Measurements from ENCODE around the gene CD40LG. TPM values are rescaled to one million over a fixed set of nuclear protein-coding genes. Genes with fewer than 3 reads are reported as not detected.

CD40LG gene
- total RNA-seq, 4 donors from 2014 or later, result 0.21 TPM; not detected in 3

- no peak for DNase-seq
- Histone ChIP-seq H3K36me3 (no peaks in the 10 kb centered on the region), H3K9me3 (no peaks in the 10 kb centered on the region), H3K4me3 (no peak overlapping the region), H3K27ac (no peak overlapping the region), H3K4me1 (no peaks in the 10 kb centered on the region), H3K27me3 (no peaks in the 10 kb centered on the region)
- TF ChIP-seq POLR2A (IDR thresholded peaks at IDR 0.05) (no peak), CTCF (IDR thresholded peaks at IDR 0.05) (no peak)
- intact Hi-C loops (cut with DNase I; ENCODE audit: low total_unique reads), result no loop called here
These were observed 22.7 kb upstream of the CD40LG start for GRCh38 chrX:136625246-136625645.

- no peak overlapping the region for H3K4me3 ChIP-seq
- DNase-seq, result no peak
- H3K27ac ChIP-seq, result no peak overlapping the region
- no peaks in the 10 kb centered on the region for H3K36me3 ChIP-seq
- H3K27me3 ChIP-seq, result no peaks in the 10 kb centered on the region
- intact Hi-C loops (cut with DNase I; ENCODE audit: low total_unique reads), result no loop called here
- no peaks in the 10 kb centered on the region for H3K4me1 ChIP-seq
- TF ChIP-seq POLR2A (IDR thresholded peaks at IDR 0.05), result no peak
- no peak for TF ChIP-seq CTCF (IDR thresholded peaks at IDR 0.05)
- no peaks in the 10 kb centered on the region for H3K9me3 ChIP-seq
These were observed 21.7 kb upstream of the CD40LG start for GRCh38 chrX:136626237-136626636.

GRCh38 chrX:136626891-136627290, 21.1 kb upstream of the CD40LG start:
- H3K36me3 ChIP-seq, result no peaks in the 10 kb centered on the region
- no peaks in the 10 kb centered on the region for H3K27me3 ChIP-seq
- no peak for DNase-seq
- intact Hi-C loops (cut with DNase I; ENCODE audit: low total_unique reads), result no loop called here
- no peaks in the 10 kb centered on the region for H3K9me3 ChIP-seq
- no peaks in the 10 kb centered on the region for H3K4me1 ChIP-seq
- no peak overlapping the region for H3K27ac ChIP-seq
- H3K4me3 ChIP-seq, result no peak overlapping the region
- no peak for TF ChIP-seq POLR2A (IDR thresholded peaks at IDR 0.05)
- TF ChIP-seq CTCF (IDR thresholded peaks at IDR 0.05), result no peak

GRCh38 chrX:136627409-136627808, 20.5 kb upstream of the CD40LG start:
- H3K9me3 ChIP-seq, result no peaks in the 10 kb centered on the region
- H3K36me3 ChIP-seq, result no peaks in the 10 kb centered on the region
- H3K27me3 ChIP-seq, result no peaks in the 10 kb centered on the region
- intact Hi-C loops (cut with DNase I; ENCODE audit: low total_unique reads), result no loop called here
- no peak overlapping the region for H3K27ac ChIP-seq
- TF ChIP-seq POLR2A (IDR thresholded peaks at IDR 0.05) (no peak), CTCF (IDR thresholded peaks at IDR 0.05) (no peak)
- no peak overlapping the region for H3K4me3 ChIP-seq
- H3K4me1 ChIP-seq, result no peaks in the 10 kb centered on the region
- no peak for DNase-seq

GRCh38 chrX:136629084-136629750, 18.7 kb upstream of the CD40LG start:
- Histone ChIP-seq H3K27me3 (no peaks in the 10 kb centered on the region), H3K9me3 (no peaks in the 10 kb centered on the region), H3K27ac (no peak overlapping the region), H3K4me3 (no peak overlapping the region), H3K4me1 (no peaks in the 10 kb centered on the region), H3K36me3 (no peaks in the 10 kb centered on the region)
- TF ChIP-seq POLR2A (IDR thresholded peaks at IDR 0.05) (no peak), CTCF (IDR thresholded peaks at IDR 0.05) (no peak)
- no peak for DNase-seq
- intact Hi-C loops (cut with DNase I; ENCODE audit: low total_unique reads), result no loop called here
